OCI-LY1 (cell line): ENCODE data around the gene MAVS.

Source experiments
- H2AFZ ChIP-seq: fragments of 200-600 bp; sonication (generic), shearing (Covaris generic); 2 replicates; pipeline ENCODE4 v1.6.0; 2014; ENCODE audit warnings: antibody characterized with exemption, mild to moderate bottlenecking, low read length
- H3F3A ChIP-seq: fragments of 200-600 bp; sonication (generic), shearing (Covaris generic); 2 replicates; pipeline ENCODE4 v1.6.0; 2014; ENCODE audit warnings: mild to moderate bottlenecking, antibody characterized with exemption, low read length, moderate library complexity; ENCODE audit not compliant: insufficient read depth
- H3K27ac ChIP-seq: fragments of 200-600 bp; sonication (generic); 2 replicates; pipeline ENCODE4 v1.5.1; 2014; ENCODE audit warnings: low read length, mixed run types, mild to moderate bottlenecking, low read depth; ENCODE audit not compliant: poor library complexity, severe bottlenecking
- H3K27me3 ChIP-seq: fragments of 200-600 bp; sonication (generic); 2 replicates; pipeline ENCODE4 v1.6.0; 2014; ENCODE audit warnings: antibody characterized with exemption, mild to moderate bottlenecking, low read length, moderate library complexity; ENCODE audit not compliant: insufficient read depth
- H3K36me3 ChIP-seq: fragments of 200-600 bp; sonication (generic); 2 replicates; pipeline ENCODE4 v1.6.1; 2014; ENCODE audit warnings: mild to moderate bottlenecking, antibody characterized with exemption, low read length, moderate library complexity, mixed read lengths; ENCODE audit not compliant: insufficient read depth
- H3K4me1 ChIP-seq: fragments of 200-600 bp; sonication (generic); 2 replicates; pipeline ENCODE4 v1.5.1; 2014; ENCODE audit warnings: mild to moderate bottlenecking, low read length, moderate library complexity; ENCODE audit not compliant: insufficient read depth, severe bottlenecking
- H3K4me2 ChIP-seq: fragments of 200-600 bp; sonication (generic), shearing (Covaris generic); 2 replicates; pipeline ENCODE4 v1.6.1; 2014; ENCODE audit warnings: low read length
- H3K4me3 ChIP-seq: fragments of 200-600 bp; sonication (generic); 2 replicates; pipeline ENCODE4 v1.5.1; 2014; ENCODE audit warnings: low read length, low read depth, mild to moderate bottlenecking, mixed read lengths; ENCODE audit not compliant: poor library complexity, severe bottlenecking
- H3K79me2 ChIP-seq: fragments of 200-600 bp; shearing (Covaris generic); 2 replicates; pipeline ENCODE4 v1.6.1; 2016; ENCODE audit warnings: mixed run types, low read length, mixed read lengths; ENCODE audit not compliant: insufficient read depth
- H3K9ac ChIP-seq: fragments of 200-600 bp; sonication (generic), shearing (Covaris generic); 2 replicates; pipeline ENCODE4 v1.6.1; 2014; ENCODE audit warnings: mild to moderate bottlenecking, low read length, mixed read lengths
- H3K9me2 ChIP-seq: fragments of 200-600 bp; sonication (generic), shearing (Covaris generic); 2 replicates; pipeline ENCODE4 v1.6.1; 2014; ENCODE audit warnings: low read depth, mild to moderate bottlenecking, low read length, mixed read lengths
- H3K9me3 ChIP-seq: fragments of 200-600 bp; shearing (Covaris generic); 2 replicates; pipeline ENCODE4 v1.6.1; 2014; ENCODE audit warnings: low read length, mixed read lengths
- H4K20me1 ChIP-seq: fragments of 200-600 bp; sonication (generic), shearing (Covaris generic); 2 replicates; pipeline ENCODE4 v1.6.0; 2016; ENCODE audit warnings: mild to moderate bottlenecking, low read length; ENCODE audit not compliant: insufficient read depth
- CTCF ChIP-seq: fragments of 200-600 bp; sonication (generic), shearing (Covaris generic); IDR thresholded peaks from 2 replicates; pipeline ENCODE4 v1.5.1; 2017; ENCODE audit warnings: mild to moderate bottlenecking, antibody characterized with exemption, low read length, moderate library complexity, mixed read lengths
- EZH2 ChIP-seq: fragments of 200-600 bp; sonication (generic), shearing (Covaris generic); IDR thresholded peaks from 2 replicates; pipeline ENCODE4 v1.8.0; 2017; ENCODE audit warnings: borderline replicate concordance, mixed run types, mild to moderate bottlenecking, antibody characterized with exemption, low read length, moderate library complexity, mixed read lengths

MAVS gene

DNA sequence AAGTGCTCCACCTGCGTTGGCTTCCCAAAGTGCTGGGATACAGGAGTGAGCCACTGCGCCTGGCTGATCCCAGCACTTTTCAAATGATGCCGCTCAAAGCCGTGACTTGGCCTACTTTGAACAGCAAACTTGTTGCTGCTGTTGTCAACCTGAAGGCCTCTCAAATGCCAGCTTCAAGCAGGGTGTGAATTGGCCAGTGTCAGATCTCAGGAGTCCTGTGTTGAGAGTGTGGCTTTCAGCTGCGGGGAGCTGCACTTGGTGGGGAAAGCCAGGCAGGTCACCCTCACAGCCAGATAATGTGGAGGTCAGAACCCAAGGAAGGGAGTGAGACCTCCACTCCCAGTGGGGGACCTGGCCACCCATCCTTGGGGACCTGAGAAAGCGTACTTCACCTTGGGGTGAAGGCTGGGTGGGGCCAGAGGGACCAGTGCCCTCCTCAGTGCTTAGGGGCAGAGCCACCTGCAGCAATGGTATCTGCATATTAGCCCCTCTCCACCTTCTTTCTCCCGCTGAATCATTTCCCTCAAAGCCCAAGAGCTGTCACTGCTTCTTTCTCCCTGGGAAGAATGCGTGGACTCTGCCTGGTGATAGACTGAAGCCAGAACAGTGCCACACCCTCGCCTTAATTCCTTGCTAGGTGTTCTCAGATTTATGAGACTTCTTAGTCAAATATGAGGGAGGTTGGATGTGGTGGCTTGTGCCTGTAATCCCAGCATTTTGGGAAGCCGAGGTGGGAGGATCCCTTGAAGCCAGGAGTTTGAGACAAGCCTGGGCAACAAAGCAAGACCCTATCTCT lies 23.4 kb downstream of the MAVS start:
- Histone ChIP-seq H3K79me2 (no peaks in the 10 kb centered on the region), H3K4me3 (no peak overlapping the region), H4K20me1 (no peaks in the 10 kb centered on the region), H3K4me2 (no peak overlapping the region), H3K36me3 (peaks cover 67% of the 10 kb centered on the region), H3K4me1 (no peaks in the 10 kb centered on the region), H3K27ac (no peak overlapping the region), H3K9ac (no peak overlapping the region), H2AFZ (no peak overlapping the region), H3K9me2 (no peaks in the 10 kb centered on the region), H3F3A (no peaks in the 10 kb centered on the region), H3K27me3 (no peaks in the 10 kb centered on the region), H3K9me3 (no peaks in the 10 kb centered on the region)
- no peak for TF ChIP-seq CTCF
- TF ChIP-seq EZH2, result no peak

- Histone ChIP-seq H3K9me3 (no peaks in the 10 kb centered on the region), H3K36me3 (peaks cover 50% of the 10 kb centered on the region), H3K79me2 (no peaks in the 10 kb centered on the region), H3K9ac (no peak overlapping the region), H3K4me3 (no peak overlapping the region), H3K27me3 (no peaks in the 10 kb centered on the region), H3K27ac (no peak overlapping the region), H3K4me2 (no peak overlapping the region), H3F3A (no peaks in the 10 kb centered on the region), H2AFZ (no peak overlapping the region), H3K9me2 (no peaks in the 10 kb centered on the region), H3K4me1 (no peaks in the 10 kb centered on the region), H4K20me1 (no peaks in the 10 kb centered on the region)
- no peak for TF ChIP-seq EZH2
- TF ChIP-seq CTCF, result no peak
These were observed 25.1 kb downstream of the MAVS start for GRCh38 chr20:3871550-3872265.

GRCh38 chr20:3873507-3873906 lies 26.9 kb downstream of the MAVS start:
- no peaks in the 10 kb centered on the region for H4K20me1 ChIP-seq

More at GRCh38 chr20:3873507-3873906, 26.9 kb downstream of the MAVS start:
- Histone ChIP-seq H3K9me3 (no peaks in the 10 kb centered on the region), H3K27me3 (no peaks in the 10 kb centered on the region), H2AFZ (no peak overlapping the region), H3K9me2 (no peaks in the 10 kb centered on the region), H3K4me3 (no peak overlapping the region), H3K9ac (no peak overlapping the region), H3K27ac (no peak overlapping the region), H3K4me2 (no peak overlapping the region), H3K36me3 (peaks cover 37% of the 10 kb centered on the region), H3K79me2 (no peaks in the 10 kb centered on the region), H3K4me1 (no peaks in the 10 kb centered on the region), H3F3A (no peaks in the 10 kb centered on the region)
- no peak for TF ChIP-seq EZH2
- no peak for TF ChIP-seq CTCF
